Fibroblast of peridontal ligament (primary cell): ENCODE results near the gene MPZ.
A peak's percentile ranks its signal among the peaks of the same experiment; 100 is the strongest.
"Not testable (repeated sequence)": the region's sequence is repeated elsewhere in the genome, so short reads cannot be mapped to it uniquely, and the experiment has no call there.

Experiments used
- DNase-seq: peaks from one replicate; pipeline ENCODE4 v3.0.0-alpha.2; 2010; ENCODE audit errors: extremely low read depth

Gene MPZ

GRCh38 chr1:161309868-161310267, at the start of gene MPZ:
MPZ (minus strand) TSS chr1:161309968; CDS start chr1:161309905, 63 bp downstream.
- no peak for DNase-seq

GRCh38 chr1:161359291-161359690, 49.5 kb upstream of the MPZ start:
- DNase-seq: no peak

- no peak for DNase-seq
These were observed 47.3 kb upstream of the MPZ start for GRCh38 chr1:161357073-161357472.

GRCh38 chr1:161351482-161351881, 41.7 kb upstream of the MPZ start:
- no peak for DNase-seq

GRCh38 chr1:161350671-161351070, 40.9 kb upstream of the MPZ start:
- no peak for DNase-seq

- DNase-seq: no peak
These were observed 33.1 kb upstream of the MPZ start for GRCh38 chr1:161342821-161343220.

- DNase-seq: no peak
These were observed 32.4 kb upstream of the MPZ start for GRCh38 chr1:161342177-161342576.

GRCh38 chr1:161335796-161336195, 26.0 kb upstream of the MPZ start:
- peak; percentile 7 for DNase-seq

- DNase-seq: no peak
These were observed 23.4 kb upstream of the MPZ start for GRCh38 chr1:161333166-161333565.

- DNase-seq: no peak
These were observed 20.6 kb upstream of the MPZ start for GRCh38 chr1:161330346-161330745.

- no peak for DNase-seq
These were observed 14.3 kb upstream of the MPZ start for GRCh38 chr1:161324020-161324419.

GRCh38 chr1:161315841-161316674, 6.3 kb upstream of the MPZ start:
- not testable (repeated sequence) for DNase-seq

- DNase-seq: peak; percentile 90
These were observed 4.6 kb upstream of the MPZ start, which contains the start of gene SDHC for GRCh38 chr1:161314201-161314981. SDHC (plus strand) TSS chr1:161314381; CDS start chr1:161314406, 25 bp downstream.

- no peak for DNase-seq
These were observed 3.9 kb upstream of the MPZ start for GRCh38 chr1:161313554-161314200.

GRCh38 chr1:161311595-161312181, 1.9 kb upstream of the MPZ start:
- no peak for DNase-seq

GRCh38 chr1:161307892-161308638, 1.7 kb downstream of the MPZ start:
- DNase-seq: peak; percentile 18

GRCh38 chr1:161307230-161307768, 2.5 kb downstream of the MPZ start:
- DNase-seq: peak; percentile 57

- peak; percentile 28 for DNase-seq
These were observed 3.8 kb downstream of the MPZ start for GRCh38 chr1:161305867-161306519.

GRCh38 chr1:161304927-161305866, 4.6 kb downstream of the MPZ start:
- DNase-seq: no peak
